HG03108 (cell line): Measurements from ENCODE around the gene CDK15.
"Not testable (repeated sequence)": the region's sequence is repeated elsewhere in the genome, so short reads cannot be mapped to it uniquely, and the experiment has no call there.

Experiments used
- ATAC-seq: cut with Tn5 transposase; IDR thresholded peaks from one replicate; pipeline ENCODE4 v1.9.1; 2021; ENCODE audit warnings: moderate library complexity; ENCODE audit not compliant: unreplicated experiment

Gene CDK15

DNA sequence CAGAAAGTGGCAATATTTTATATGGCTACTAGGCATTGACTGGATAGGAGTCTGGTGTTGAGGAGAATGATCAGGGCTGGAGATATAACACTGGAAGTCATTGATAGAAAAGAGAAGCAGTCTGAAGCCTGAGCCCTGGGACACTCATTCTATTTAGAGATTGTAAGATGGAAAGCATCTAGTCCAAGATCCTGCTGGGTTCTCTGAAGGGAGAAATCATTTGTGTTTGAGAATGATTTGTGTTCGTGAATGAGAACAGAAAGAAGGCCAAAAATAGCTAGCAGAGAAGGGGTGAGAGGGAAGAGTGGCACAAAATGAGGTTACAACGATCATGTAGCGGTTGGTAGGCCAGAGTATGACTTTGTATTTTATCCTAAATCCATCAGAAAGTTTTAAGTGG, 18.0 kb upstream of the CDK15 start:
- no peak for ATAC-seq

DNA sequence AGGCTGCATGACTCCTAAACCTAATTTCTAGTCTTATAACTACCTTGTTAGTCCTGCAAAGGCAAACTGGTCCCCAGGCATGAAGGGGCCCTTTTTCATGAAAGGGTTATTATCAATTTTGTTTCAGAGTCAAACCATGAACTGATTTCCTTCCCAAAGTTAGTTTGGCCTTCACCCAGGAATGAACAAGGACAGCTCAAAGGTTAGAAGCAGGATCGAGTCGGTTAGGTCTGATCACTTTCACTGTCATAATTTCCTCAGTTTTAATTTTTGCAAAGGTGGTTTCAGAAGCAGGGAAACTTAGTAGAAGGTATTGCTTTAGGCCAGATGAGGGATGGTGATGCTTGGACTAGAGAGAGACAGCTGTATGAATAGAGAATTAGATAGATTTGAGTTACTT, 16.9 kb upstream of the CDK15 start:
- ATAC-seq: no peak

GRCh38 chr2:201790291-201790690, 16.0 kb upstream of the CDK15 start:
- no peak for ATAC-seq

DNA sequence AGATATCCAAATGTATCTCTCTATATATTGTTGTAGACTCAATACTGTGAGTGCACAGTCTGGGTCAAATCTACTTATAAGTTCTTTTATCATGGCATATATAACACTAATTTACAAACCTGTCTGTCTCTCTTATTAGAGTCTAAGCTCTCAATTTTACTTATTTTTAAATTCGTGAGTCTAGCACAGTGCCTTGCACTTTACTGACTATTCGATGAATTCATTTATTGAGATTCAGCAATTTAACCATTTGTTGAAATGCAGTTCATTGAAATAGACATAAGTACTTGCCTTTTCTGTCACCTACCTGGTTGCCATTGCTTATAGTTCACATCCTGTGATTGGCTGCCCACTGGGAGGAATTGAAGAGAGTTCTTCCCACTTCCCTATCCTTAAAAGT, 15.3 kb upstream of the CDK15 start:
- no peak for ATAC-seq

- no peak for ATAC-seq
Measured at GRCh38 chr2:201793631-201794030, 12.7 kb upstream of the CDK15 start.

DNA sequence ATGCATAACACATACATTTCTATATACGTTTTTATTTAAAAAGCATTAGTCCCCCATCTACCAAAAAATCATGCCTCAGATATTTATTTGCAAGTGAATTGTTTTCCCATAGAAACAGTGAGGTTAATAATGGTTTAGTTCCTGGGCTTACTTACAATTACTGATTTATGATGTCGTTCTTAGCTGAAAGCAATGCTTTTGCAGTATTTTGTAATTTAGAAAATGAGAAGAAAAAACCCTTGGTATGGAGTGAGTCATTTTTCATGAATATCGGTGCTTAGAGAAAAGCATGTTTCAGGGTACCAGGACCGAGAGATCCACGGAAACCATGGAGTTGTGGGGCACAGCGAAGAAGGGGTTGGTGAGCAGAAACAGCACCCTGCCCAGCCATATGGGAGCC, 12.0 kb upstream of the CDK15 start:
- ATAC-seq: no peak

DNA sequence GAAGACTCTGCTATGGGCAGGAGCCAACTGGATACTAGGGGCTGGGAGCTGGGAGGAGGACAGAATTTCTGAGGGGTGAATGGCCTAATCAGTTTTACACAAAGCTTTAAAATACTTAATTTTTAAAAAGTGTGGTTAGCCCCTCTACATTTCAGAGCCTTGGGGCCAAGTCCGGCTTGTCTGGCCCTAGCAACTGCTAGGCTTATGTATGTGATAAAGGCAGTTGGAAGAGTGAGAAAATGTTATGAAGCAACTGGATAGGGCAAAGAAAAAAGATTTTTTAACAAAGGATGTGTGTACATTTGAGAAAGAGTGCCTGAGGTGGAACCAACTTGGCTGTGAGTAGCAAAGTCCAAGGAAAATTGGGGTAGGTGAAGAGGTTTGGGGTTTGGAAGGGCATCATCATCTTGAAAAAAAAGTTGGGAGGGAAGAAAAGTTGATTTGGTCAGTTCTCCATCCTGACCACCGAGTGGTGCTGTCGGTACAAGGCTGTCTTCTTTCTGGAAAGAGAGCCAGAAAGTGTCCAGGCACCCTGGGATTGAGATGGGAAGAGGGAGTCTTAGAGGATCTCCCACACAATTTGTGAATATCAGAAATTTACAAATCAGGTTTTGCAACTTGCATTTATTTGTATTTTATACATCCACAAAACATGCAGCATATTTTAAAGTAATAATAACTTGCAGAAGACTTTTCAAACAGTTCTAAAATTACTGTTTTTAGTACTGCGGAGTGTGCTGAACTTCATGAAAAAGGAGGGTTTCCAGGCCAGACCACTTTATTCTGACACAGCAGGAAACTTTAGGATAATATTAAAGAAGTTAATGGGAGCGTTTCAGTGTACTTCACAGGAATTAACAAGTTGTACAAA, 10.5 kb upstream of the CDK15 start:
- ATAC-seq: no peak

DNA sequence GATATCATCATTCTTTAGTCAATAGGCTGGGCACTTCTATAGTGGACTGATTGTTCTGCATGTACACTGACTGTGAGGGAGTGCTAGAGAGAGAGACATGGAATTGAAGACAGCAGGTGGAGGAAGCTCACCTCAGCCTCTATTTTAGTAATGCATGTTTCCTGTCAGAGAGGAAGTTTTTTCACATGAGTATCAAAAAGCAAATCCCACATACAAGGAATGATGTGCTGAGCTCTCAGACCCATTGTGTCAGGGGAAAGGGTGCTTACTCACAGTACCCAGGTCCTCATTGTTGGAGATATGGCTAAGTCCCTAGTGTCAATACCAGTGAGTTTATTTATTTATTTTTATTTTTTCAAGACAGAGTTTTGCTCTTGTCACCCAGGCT, 9.9 kb upstream of the CDK15 start:
- no peak for ATAC-seq

DNA sequence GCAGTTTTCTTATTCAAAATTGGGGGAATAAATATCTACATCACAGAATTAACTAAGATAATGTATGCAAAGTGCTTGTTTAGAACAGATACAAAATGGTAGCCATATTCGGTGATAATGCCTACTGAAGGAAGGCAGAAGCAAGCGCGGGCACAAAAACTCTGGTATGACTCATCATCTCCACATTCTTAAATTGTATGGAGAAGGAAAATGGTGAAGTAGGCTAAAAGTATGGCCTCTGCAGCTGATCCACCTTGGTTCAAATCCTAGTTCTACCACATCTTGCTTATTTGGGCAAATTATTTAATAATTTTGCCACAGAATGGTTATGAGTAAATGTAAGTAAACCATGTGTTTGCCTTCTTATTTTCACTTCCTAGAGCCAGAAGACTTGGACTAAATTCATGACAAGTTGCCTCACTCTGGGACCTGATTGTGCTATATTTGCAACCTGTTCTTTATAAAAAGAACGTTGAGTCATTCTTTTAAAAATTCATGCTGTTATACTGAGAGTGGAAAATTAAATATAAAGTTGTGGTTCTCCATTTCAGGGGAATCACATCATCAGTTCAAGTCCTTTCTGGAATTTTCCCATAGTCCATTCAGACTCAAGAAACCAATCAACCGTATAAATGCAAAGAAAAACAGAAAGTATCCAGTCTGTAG, 9.0 kb upstream of the CDK15 start:
- no peak for ATAC-seq

- ATAC-seq: no peak
Measured at GRCh38 chr2:201798252-201798913, 8.0 kb upstream of the CDK15 start.

GRCh38 chr2:201798914-201799285, 7.4 kb upstream of the CDK15 start:
- ATAC-seq: not testable (repeated sequence)

- no peak for ATAC-seq
Measured at GRCh38 chr2:201807452-201807999, 1.2 kb downstream of the CDK15 start.

DNA sequence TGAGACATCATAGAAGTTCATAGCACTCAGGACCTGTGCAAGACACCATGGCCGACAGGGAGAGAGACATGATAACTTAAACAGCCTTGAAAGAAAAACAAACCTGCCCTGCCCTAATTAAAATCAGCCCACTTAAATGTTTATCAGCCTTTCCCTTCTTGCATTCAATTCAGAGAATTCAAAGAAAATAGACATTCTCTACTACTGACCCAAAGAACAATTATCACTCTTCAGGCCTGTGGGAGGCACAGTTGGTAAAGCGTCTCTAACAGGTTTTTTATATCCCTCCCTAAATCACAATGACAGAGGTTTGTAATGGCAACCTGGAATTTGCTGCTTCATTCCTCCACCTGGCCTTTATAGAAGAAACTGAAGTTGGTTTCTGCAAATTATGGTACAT, 1.7 kb downstream of the CDK15 start:
- ATAC-seq: no peak

GRCh38 chr2:201809633-201810032, 3.3 kb downstream of the CDK15 start:
- no peak for ATAC-seq

- ATAC-seq: not testable (repeated sequence)
Measured at GRCh38 chr2:201810604-201811003, 4.3 kb downstream of the CDK15 start.

DNA sequence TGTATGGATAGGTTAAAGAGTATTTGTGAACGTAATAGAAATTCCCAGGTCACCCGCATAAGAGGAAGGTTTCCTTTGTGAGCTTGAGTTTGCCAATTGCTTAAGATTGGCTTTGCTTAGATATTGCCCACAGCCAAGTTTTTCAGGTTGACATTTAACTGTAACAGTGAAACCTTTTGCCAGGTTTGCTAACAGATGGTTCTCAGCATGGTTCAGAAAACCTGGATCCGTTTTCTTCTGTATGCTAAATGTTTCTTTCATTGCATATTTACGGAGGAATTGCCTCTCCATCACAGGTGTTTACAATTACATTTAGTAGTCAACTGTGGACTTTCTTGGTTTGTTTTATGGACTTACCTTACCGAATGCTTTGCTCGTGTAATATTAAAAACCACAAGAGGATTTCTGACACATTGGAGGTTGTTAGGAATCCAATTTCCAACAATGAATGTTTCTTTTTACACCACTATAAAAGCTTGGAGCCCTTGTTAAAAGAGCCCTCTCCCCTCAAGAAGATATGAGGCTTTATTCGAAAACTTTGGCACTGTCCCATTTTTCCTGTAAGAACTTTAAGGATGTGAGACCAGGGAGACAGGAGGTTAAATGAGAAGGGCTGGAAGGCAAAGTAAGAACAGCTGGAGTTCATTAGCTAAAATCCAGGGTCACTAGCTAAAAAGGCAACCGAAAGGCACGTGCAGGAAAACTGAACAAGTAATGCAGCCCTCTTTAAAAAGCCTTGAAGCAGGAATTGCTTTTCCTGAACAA, 7.8 kb downstream of the CDK15 start:
- ATAC-seq: no peak

- ATAC-seq: no peak
Measured at GRCh38 chr2:201816657-201817575, 10.6 kb downstream of the CDK15 start.

- no peak for ATAC-seq
Measured at GRCh38 chr2:201820383-201821007, 14.2 kb downstream of the CDK15 start.

DNA sequence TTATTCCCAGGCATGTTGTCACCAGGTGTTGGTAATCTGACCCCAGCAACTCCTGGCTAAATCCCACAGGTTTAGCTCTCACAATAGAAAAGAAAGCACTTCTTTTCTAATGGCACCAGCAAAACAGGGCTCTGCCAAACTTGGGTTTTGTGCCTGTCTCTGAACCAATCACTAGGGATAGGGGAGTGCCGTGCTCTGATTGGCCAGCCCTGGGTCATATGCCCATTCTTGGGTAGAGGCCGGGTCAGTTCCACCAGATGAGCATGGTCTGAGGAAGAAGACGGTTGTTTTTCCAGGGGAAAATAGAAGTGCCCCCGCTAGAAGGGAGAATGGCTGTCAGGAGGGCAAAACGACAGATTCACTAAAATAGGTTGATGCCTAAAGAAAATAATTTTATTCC, 14.7 kb downstream of the CDK15 start:
- ATAC-seq: no peak
